Cardiac fibroblast (primary cell): ENCODE results near the gene CTSE.

Experiments used
- DNase-seq, 2 donors: peaks; one replicate each; pipeline versions ENCODE4 v3.0.0 to v3.0.0-alpha.2; 2010; ENCODE audit warnings: low read depth in 2 of 2
- H3K4me3 ChIP-seq, 2 donors: replicated peaks in 1 of 2; 1 replicate in 1 of 2; 2 replicates in 1 of 2; pipeline ENCODE4 v1.5.1; 2011; ENCODE audit warnings: low read depth in 2 of 2, low read length in 2 of 2, mild to moderate bottlenecking in 2 of 2, moderate library complexity in 1 of 2
- CTCF ChIP-seq: IDR thresholded peaks from one replicate; pipeline ENCODE4 v1.5.1; 2011; ENCODE audit warnings: low read depth, mild to moderate bottlenecking, low read length, inconsistent platforms

The CTSE gene

GRCh38 chr1:205979301-205979700, 44.4 kb downstream of the CTSE start:
- no peak for TF ChIP-seq CTCF
- no peak for DNase-seq
- H3K4me3 ChIP-seq: no peak overlapping the region

GRCh38 chr1:205978676-205979075, 45.0 kb downstream of the CTSE start:
- no peak for DNase-seq
- no peak for TF ChIP-seq CTCF
- H3K4me3 ChIP-seq: no peak overlapping the region

- DNase-seq: peak; percentile 87 to 89
- no peak overlapping the region for H3K4me3 ChIP-seq
- TF ChIP-seq CTCF: peak; percentile 97
These were observed 46.2 kb downstream of the CTSE start for GRCh38 chr1:205977402-205978014.

- TF ChIP-seq CTCF: no peak
- DNase-seq: peak; percentile 34 to 45
- H3K4me3 ChIP-seq: no peak overlapping the region
These were observed 46.8 kb downstream of the CTSE start for GRCh38 chr1:205976708-205977401.

GRCh38 chr1:205976036-205976435, 47.7 kb downstream of the CTSE start:
- no peak for TF ChIP-seq CTCF
- DNase-seq: no peak
- no peak overlapping the region for H3K4me3 ChIP-seq

- H3K4me3 ChIP-seq: no peak overlapping the region
- no peak for TF ChIP-seq CTCF
- DNase-seq: no peak
These were observed 48.2 kb downstream of the CTSE start for GRCh38 chr1:205975387-205975998.
